LNCAP (cell line): ENCODE data around the gene PNPLA3.

Source experiments
- TF ChIP-seq, protein P1 (sequence below): fragments of 450-650 bp; IDR thresholded peaks from 2 replicates; pipeline ENCODE4 v1.5.1; 2017; ENCODE audit warnings: mild to moderate bottlenecking

The PNPLA3 gene

DNA sequence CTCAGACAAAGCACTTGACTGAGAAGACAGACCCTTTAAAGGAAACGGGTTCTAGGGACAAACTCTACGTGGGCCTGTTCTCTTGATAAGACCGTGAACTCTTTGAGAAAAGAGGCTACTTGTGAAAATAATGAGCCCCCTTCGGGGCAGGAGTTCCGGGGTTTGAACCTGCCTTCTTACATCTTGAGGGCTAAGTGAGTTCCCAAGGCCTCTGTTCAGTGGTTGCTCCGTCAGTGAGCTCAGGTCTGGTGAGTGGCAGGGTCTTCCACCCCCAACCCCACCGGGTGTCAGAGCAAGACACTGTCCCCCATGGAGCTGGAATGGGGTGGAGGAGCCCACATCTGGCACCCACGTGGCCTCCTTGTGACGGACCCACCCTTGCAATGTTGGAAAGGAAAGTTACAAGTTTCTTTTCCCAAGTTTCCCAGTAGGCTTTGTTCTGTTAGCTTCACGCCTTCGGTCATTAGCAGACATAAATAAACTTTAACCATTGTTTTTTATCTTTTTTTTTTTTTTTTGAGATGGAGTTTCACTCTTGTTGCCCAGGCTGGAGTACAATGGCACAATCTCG, 25.3 kb downstream of the PNPLA3 start:
- TF ChIP-seq, protein P1, sequence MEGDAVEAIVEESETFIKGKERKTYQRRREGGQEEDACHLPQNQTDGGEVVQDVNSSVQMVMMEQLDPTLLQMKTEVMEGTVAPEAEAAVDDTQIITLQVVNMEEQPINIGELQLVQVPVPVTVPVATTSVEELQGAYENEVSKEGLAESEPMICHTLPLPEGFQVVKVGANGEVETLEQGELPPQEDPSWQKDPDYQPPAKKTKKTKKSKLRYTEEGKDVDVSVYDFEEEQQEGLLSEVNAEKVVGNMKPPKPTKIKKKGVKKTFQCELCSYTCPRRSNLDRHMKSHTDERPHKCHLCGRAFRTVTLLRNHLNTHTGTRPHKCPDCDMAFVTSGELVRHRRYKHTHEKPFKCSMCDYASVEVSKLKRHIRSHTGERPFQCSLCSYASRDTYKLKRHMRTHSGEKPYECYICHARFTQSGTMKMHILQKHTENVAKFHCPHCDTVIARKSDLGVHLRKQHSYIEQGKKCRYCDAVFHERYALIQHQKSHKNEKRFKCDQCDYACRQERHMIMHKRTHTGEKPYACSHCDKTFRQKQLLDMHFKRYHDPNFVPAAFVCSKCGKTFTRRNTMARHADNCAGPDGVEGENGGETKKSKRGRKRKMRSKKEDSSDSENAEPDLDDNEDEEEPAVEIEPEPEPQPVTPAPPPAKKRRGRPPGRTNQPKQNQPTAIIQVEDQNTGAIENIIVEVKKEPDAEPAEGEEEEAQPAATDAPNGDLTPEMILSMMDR, result no peak

DNA sequence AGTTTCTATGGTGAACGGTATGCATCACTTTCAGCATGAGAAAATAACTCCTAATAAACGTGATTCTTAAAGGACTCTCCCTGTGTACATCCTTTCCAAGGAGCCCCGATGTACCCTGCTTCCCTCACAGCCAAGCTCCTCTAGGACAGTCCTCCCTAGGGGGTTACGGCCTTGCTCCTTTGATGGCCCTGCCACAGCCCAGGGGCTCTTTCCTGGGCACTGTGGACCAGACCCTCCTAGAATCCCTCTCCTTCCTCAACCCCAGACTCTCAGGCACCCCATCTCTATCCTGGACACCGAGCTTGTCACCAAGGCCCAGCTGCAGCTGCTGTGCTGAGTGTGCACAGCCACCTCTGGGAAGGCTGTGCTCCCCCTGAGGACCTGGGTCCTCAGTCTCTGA, 27.8 kb downstream of the PNPLA3 start:
- TF ChIP-seq, protein P1, result no peak

DNA sequence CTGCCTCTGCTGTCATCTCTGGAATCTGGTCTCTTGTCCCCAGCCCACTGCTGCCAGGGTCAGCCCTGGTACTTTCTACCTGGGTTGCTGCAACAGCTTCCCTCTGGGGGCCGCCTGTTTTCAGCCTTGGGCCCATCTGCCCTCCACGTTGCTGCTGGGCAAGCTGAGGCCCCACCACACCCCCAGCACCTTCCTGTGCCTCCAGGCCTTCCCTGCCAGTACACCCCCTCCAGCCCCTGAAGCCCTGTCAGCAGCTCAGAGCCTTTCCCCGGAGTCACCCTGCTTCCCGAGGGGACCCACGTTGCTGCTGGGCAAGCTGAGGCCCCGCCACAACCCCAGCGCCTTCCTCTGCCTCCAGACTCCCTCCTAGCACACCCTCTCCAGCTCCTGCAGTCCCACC, 28.4 kb downstream of the PNPLA3 start:
- TF ChIP-seq, protein P1, result no peak

DNA sequence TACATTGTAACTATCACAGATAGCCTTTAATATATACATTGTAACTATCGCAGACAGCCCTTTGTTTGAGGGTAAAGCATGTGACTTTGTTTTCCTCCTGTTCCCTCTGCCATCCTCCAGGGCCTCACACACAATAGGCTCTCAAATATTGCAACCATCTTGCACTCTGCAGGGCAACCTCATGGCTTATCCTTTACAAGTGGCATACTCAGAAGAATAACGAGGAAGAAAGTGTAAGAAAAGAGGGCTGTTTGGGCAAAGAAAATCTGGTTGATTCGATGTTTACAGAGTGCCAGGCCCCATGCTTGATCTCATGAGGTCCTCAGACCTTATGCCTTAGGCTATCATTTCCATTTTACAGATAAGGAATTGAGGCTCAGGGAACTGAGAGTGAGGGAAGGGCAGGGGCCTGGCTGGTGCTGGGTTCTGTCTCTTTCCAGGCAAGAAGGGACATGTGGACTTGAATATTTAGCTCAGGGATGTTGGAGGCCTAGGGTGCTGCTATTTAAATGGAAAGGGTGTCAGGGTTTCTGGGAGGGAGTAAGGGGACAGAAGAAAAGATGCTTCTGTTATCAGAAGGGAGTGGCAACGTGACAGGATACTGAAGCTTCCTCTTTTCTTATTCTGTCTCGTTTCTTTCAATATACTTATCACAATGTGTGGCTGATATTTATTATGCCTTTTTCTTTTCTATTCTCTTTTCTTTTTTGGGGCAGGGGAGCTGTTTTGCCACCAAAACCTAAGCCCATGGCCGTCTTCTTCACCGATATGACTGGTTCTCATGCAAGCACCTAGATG, 30.6 kb downstream of the PNPLA3 start:
- TF ChIP-seq, protein P1, result no peak

DNA sequence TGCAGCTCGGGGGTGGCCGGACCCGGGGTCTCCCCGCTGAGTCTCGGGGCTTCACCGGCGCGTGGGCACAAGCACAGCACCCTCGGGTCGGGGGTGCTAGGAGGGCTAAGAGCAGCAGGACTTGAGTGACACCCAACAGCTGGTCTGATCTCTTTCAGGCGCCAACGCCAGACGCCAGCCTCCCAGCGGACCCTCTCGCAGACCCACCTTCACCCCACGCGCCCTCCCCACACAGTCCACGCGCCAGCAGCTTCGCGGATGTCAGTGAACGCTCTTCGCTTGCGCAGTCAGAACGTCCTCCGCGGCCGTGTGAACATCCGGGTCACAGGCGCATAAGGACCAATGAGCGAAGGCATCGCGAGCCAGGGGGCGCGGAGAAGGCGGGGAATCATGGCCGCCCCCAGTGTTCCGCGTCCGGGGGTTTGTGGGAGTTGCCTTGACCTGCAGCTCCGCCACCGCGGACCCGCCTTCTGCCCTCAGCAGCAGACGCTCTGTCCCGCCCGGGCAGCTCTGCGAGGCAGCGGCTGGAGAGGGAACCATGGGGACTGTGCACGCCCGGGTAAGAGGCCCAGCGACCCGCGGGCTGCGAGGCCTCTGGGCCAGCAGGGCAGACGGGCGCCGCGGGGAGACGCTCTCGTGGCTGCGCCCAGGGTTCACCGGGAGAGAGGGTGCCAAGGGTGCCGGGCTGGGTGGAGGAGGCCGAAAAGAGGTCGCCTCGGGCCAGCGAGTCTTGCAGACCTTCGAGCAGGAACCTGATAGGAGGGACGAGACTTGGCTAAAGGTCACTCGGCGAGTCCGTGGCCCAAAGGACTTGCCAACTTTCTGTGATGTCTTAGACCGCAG, 31.7 kb downstream of the PNPLA3 start, which contains the start of gene SAMM50:
TSS of gene SAMM50 (plus strand) at position 403 of the 843 bp plus-strand sequence. CDS start at position 539, 136 bp downstream.
- TF ChIP-seq, protein P1, result no peak

DNA sequence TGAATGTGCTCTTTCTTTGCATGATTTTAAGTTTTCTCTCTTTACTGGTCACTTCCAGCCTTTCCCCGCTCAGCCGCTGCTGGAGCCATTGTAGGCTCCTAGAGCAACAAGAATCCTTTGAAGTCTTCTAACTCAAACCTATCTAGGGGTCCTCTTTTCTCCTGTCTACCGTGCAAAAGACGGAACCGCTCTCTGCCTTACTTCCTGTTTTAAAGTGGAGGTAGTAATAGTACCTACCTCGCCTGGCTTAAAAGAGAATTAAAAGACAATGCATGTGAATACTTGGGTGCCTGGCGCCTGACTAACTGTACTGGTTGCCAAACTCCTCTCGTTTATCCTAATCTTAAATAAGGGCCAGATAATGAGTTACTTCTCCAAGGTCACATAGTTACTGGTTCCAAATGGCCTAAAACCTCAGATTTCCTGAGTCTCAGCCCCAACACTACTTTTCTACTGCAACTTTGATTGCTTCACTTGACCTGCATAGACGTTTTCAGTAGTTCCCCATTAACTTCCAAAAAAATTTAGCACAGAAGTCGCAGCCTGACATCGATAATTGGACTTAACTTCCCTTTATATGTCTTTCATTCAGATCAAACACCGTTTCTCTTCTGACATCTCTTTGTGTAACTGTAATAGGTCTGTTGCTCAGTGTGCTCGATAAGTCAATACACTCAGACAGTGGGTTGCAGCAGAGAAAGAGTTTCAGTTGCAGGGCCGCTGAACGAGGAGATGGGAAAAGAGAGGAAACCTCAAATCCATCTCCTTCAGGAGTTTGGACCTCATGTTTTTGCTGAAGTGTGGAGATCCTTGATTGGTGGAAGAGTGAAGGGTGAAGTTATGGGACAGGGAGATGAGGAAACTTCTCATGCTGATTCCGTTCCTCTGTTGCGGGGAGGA, 32.5 kb downstream of the PNPLA3 start:
- TF ChIP-seq, protein P1, result no peak
